ENCODE results near the gene CCDC134. TPM values are rescaled to one million over a fixed set of nuclear protein-coding genes. Genes with fewer than 3 reads are reported as not detected.

The CCDC134 gene
- polyA plus RNA-seq, 1 donor from 2014 or later: 2.2 TPM

DNA sequence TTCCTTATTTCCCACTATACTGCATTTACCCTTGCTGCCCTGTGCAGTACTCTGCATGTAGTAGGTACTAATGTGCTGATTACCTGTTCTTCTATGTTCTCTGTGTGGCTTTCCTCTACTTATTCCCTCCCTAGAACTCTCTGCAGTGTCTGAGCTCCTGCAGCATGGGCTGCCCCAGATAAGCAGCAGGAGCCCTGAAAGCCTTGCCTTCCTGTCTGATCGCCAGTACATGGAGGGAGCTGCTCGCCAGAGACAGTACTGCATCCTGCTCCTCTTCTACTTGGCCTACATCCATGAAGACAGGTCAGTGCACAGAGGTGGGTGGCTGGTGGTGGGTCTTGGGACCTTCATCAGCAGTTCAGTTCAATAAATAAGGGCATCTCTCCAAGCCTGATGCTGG, 42.2 kb upstream of the CCDC134 start:
- no peaks in the 10 kb centered on the region for H3K27me3 ChIP-seq (ENCODE audit: insufficient read depth, low read depth, low read length)
- no peak overlapping the region for H2AFZ ChIP-seq (ENCODE audit: low read depth, low read length)
- H3K4me3 ChIP-seq (ENCODE audit: low read length): no peak overlapping the region
- no peak overlapping the region for H3K4me2 ChIP-seq (ENCODE audit: low read length)
- H3K79me2 ChIP-seq (replicated peaks; ENCODE audit: insufficient read depth, low read length): no peaks in the 10 kb centered on the region
- H3F3A ChIP-seq (ENCODE audit: insufficient read depth, low read length, poor library complexity, severe bottlenecking): no peaks in the 10 kb centered on the region
- no peak overlapping the region for H3K27ac ChIP-seq (ENCODE audit: low read length)
- no peaks in the 10 kb centered on the region for H3K9me3 ChIP-seq (ENCODE audit: low read length)
- TF ChIP-seq SMC3 (conservative IDR thresholded peaks at IDR 0.05; ENCODE audit: poor library complexity) (no peak), POLR2AphosphoS5 (IDR thresholded peaks at IDR 0.05) (no peak), EP300 (conservative IDR thresholded peaks at IDR 0.05; ENCODE audit: poor library complexity, severe bottlenecking) (no peak), MXI1 (conservative IDR thresholded peaks at IDR 0.05; ENCODE audit: poor library complexity, severe bottlenecking) (no peak), TAF1 (IDR thresholded peaks at IDR 0.05; ENCODE audit: low read depth) (no peak), EZH2 (IDR thresholded peaks at IDR 0.05; ENCODE audit: borderline replicate concordance, insufficient read depth, low read length, poor library complexity, severe bottlenecking) (no peak), RAD21 (conservative IDR thresholded peaks at IDR 0.05) (no peak)
- TF ChIP-seq, protein P1, sequence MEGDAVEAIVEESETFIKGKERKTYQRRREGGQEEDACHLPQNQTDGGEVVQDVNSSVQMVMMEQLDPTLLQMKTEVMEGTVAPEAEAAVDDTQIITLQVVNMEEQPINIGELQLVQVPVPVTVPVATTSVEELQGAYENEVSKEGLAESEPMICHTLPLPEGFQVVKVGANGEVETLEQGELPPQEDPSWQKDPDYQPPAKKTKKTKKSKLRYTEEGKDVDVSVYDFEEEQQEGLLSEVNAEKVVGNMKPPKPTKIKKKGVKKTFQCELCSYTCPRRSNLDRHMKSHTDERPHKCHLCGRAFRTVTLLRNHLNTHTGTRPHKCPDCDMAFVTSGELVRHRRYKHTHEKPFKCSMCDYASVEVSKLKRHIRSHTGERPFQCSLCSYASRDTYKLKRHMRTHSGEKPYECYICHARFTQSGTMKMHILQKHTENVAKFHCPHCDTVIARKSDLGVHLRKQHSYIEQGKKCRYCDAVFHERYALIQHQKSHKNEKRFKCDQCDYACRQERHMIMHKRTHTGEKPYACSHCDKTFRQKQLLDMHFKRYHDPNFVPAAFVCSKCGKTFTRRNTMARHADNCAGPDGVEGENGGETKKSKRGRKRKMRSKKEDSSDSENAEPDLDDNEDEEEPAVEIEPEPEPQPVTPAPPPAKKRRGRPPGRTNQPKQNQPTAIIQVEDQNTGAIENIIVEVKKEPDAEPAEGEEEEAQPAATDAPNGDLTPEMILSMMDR (IDR thresholded peaks at IDR 0.05; ENCODE audit: poor library complexity, severe bottlenecking): no peak
- TF ChIP-seq, protein P2, sequence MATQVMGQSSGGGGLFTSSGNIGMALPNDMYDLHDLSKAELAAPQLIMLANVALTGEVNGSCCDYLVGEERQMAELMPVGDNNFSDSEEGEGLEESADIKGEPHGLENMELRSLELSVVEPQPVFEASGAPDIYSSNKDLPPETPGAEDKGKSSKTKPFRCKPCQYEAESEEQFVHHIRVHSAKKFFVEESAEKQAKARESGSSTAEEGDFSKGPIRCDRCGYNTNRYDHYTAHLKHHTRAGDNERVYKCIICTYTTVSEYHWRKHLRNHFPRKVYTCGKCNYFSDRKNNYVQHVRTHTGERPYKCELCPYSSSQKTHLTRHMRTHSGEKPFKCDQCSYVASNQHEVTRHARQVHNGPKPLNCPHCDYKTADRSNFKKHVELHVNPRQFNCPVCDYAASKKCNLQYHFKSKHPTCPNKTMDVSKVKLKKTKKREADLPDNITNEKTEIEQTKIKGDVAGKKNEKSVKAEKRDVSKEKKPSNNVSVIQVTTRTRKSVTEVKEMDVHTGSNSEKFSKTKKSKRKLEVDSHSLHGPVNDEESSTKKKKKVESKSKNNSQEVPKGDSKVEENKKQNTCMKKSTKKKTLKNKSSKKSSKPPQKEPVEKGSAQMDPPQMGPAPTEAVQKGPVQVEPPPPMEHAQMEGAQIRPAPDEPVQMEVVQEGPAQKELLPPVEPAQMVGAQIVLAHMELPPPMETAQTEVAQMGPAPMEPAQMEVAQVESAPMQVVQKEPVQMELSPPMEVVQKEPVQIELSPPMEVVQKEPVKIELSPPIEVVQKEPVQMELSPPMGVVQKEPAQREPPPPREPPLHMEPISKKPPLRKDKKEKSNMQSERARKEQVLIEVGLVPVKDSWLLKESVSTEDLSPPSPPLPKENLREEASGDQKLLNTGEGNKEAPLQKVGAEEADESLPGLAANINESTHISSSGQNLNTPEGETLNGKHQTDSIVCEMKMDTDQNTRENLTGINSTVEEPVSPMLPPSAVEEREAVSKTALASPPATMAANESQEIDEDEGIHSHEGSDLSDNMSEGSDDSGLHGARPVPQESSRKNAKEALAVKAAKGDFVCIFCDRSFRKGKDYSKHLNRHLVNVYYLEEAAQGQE (IDR thresholded peaks at IDR 0.05; ENCODE audit: borderline replicate concordance): no peak
- H3K9me2 ChIP-seq (ENCODE audit: insufficient read depth, low read length): no peaks in the 10 kb centered on the region
- H3K9ac ChIP-seq (ENCODE audit: low read length): no peak overlapping the region
- H4K20me1 ChIP-seq (ENCODE audit: insufficient read depth): no peaks in the 10 kb centered on the region
- no peaks in the 10 kb centered on the region for H3K36me3 ChIP-seq (ENCODE audit: insufficient read depth, low read length)

GRCh38 chr22:41762980-41763779, 37.3 kb upstream of the CCDC134 start:
- H3K4me2 ChIP-seq (ENCODE audit: low read length): no peak overlapping the region
- no peak for TF ChIP-seq TAF1 (IDR thresholded peaks at IDR 0.05; ENCODE audit: low read depth)
- TF ChIP-seq, protein P1 (IDR thresholded peaks at IDR 0.05; ENCODE audit: poor library complexity, severe bottlenecking): peak; percentile 39
- no peak overlapping the region for H3K4me3 ChIP-seq (ENCODE audit: low read length)
- H3K27me3 ChIP-seq (ENCODE audit: insufficient read depth, low read depth, low read length): no peaks in the 10 kb centered on the region
- no peaks in the 10 kb centered on the region for H3K9me2 ChIP-seq (ENCODE audit: insufficient read depth, low read length)
- no peaks in the 10 kb centered on the region for H3F3A ChIP-seq (ENCODE audit: insufficient read depth, low read length, poor library complexity, severe bottlenecking)
- no peak overlapping the region for H3K9ac ChIP-seq (ENCODE audit: low read length)
- H3K27ac ChIP-seq (ENCODE audit: low read length): no peak overlapping the region
- H4K20me1 ChIP-seq (ENCODE audit: insufficient read depth): no peaks in the 10 kb centered on the region
- no peaks in the 10 kb centered on the region for H3K9me3 ChIP-seq (ENCODE audit: low read length)
- H2AFZ ChIP-seq (ENCODE audit: low read depth, low read length): no peak overlapping the region
- H3K79me2 ChIP-seq (replicated peaks; ENCODE audit: insufficient read depth, low read length): no peaks in the 10 kb centered on the region
- H3K36me3 ChIP-seq (ENCODE audit: insufficient read depth, low read length): no peaks in the 10 kb centered on the region
